Measurements from ENCODE around the gene SLC43A2. TPM values are rescaled to one million over a fixed set of nuclear protein-coding genes. Genes with fewer than 3 reads are reported as not detected.

Gene SLC43A2
- total and polyA plus RNA-seq, 10 of the 15 experiments (the other 5 are each of a cell fraction or from before 2014, with no cell fraction given): 0.03 to 14.0 (median 5.3) TPM

DNA sequence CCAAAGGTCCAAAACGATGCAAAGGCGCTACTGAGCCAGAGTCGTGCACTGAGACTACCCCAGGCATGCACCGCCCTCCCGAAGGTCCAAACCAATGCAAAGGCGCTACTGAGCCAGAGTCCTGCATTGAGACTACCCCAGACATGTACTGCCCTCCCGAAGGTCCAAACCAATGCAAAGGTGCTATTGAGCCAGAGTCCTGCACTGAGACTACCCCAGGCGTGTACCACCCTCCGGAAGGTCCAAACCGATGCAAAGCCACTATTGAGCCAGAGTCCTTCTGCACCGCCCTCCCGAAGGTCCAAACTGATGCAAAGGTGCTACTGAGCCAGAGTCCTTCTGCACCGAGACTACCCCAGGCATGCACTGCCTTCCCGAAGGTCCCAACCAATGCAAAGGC lies 27.1 kb downstream of the SLC43A2 start:
- ChIA-PET SMC1A (ENCODE audit: uncharacterized antibody, unreplicated experiment) (no interaction called here), CTCF (no interaction called here), POLR2A (no interaction called here), RAD21 (ENCODE audit: unreplicated experiment) (no interaction called here)
- Histone ChIP-seq H3K4me2 (ENCODE audit: control insufficient read depth, insufficient read depth) (no peak overlapping the region), H3K9ac (ENCODE audit: control insufficient read depth, insufficient read depth, low read length) (no peak overlapping the region), H3K4me3 (no peak overlapping the region), H3K36me3 (ENCODE audit: control insufficient read depth in 2 of 2, insufficient read depth in 2 of 2, low read length in 1 of 2) (no peaks in the 10 kb centered on the region), H3K9me3 (replicated peaks; ENCODE audit: control insufficient read depth, insufficient read depth, low read length) (peaks cover 1% of the 10 kb centered on the region; the same call in 1 of the 3 replicates), H4K20me1 (ENCODE audit: control insufficient read depth, insufficient read depth) (no peaks in the 10 kb centered on the region), H3K27me3 (replicated peaks in 1 of 2; ENCODE audit: control insufficient read depth in 2 of 2, insufficient read depth in 2 of 2, low read length in 1 of 2) (no peaks in the 10 kb centered on the region), H3K27ac (ENCODE audit: control insufficient read depth, insufficient read depth) (no peak overlapping the region), H3K4me1 (ENCODE audit: control insufficient read depth, insufficient read depth, low read length) (peaks cover 13% of the 10 kb centered on the region), H3K79me2 (ENCODE audit: control insufficient read depth, insufficient read depth, low read length) (no peaks in the 10 kb centered on the region), H2AFZ (ENCODE audit: control insufficient read depth, low read depth, low read length) (no peak overlapping the region)
- ATAC-seq (no peak), DNase-seq (ENCODE audit: low read depth, low spot score) (no peak), FAIRE-seq (no peak)
- in situ Hi-C loops (cut with MboI) (no loop called here), intact Hi-C loops (cut with micrococcal nuclease; ENCODE audit: unreplicated experiment) (no loop called here)
- BruUV-seq (replicated peaks): no TSS peak
- WGBS (ENCODE audit: insufficient coverage, insufficient replicate concordance, low lambda C conversion rate, missing lambda C conversion rate): 97% methylated on average over 14 of the region's 14 CpGs
- TF ChIP-seq MTA3 (IDR thresholded peaks at IDR 0.05; ENCODE audit: borderline replicate concordance, low read length): no peak
- TF ChIP-seq CBX5 (IDR thresholded peaks at IDR 0.05; ENCODE audit: low read depth): peak; percentile 30; the same call in 1 of the 2 replicates
- TF ChIP-seq CEBPB (IDR thresholded peaks at IDR 0.05; ENCODE audit: borderline replicate concordance in 1 of 2, low read depth in 2 of 2, low read length in 2 of 2): no peak
- TF ChIP-seq NBN (IDR thresholded peaks at IDR 0.05): no peak
- TF ChIP-seq CREM (IDR thresholded peaks at IDR 0.05; ENCODE audit: low read depth): no peak
- TF ChIP-seq POU2F2 (IDR thresholded peaks at IDR 0.05; ENCODE audit: borderline replicate concordance, low read depth, low read length): no peak
- TF ChIP-seq CHD4 (IDR thresholded peaks at IDR 0.05): no peak

DNA sequence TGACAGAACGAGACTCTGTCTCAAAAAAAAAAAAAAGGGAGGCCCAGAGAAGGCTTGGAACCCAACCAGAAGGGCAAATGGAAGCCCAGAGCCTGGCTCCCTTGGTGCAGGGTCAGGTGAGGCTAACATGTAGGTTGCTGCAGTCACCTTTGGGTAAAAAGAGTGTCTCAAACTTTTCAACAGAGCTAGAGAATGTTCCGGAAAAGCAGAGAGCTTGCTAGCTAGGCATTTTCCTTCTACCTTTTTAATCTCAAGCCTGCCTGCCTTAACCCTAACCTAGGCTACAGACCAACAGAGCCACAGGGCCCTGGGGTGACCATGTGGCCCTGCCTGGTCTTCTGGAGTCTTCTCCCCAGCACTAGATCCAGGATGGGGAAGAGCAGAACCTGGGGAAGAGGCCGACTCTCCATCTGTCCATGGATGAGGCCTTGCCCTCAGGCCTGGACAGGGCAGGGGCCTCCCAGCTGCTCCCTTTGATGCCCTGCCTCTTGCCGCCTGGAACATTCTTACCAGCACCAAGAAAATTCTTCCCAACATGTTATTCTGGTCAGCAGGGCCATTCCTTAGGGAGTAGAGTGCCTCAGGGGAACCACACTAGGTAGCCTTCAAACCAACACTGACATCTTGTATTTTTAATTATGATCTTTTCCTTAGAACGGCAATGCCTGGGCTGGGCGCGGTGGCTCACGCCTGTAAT lies 30.1 kb downstream of the SLC43A2 start:
- ChIA-PET CTCF (interaction anchor here (1.4 kb wide), 1 partner anchor 9 kb away, joined by 5 read pairs; no protein-coding TSS in a partner anchor), POLR2A (interaction anchor here (1.9 kb wide), 1 partner anchor 9 kb away, joined by 7 read pairs; no protein-coding TSS in a partner anchor), SMC1A (ENCODE audit: uncharacterized antibody, unreplicated experiment) (no interaction called here), RAD21 (ENCODE audit: unreplicated experiment) (interaction anchor here (0.7 kb wide), 1 partner anchor 359 kb away, joined by 4 read pairs; no protein-coding TSS in a partner anchor)
- ATAC-seq (no peak), FAIRE-seq (no peak), DNase-seq (ENCODE audit: low read depth, low spot score) (no peak)
- Histone ChIP-seq H3K27me3 (replicated peaks in 1 of 2; ENCODE audit: control insufficient read depth in 2 of 2, insufficient read depth in 2 of 2, low read length in 1 of 2) (no peaks in the 10 kb centered on the region), H3K36me3 (ENCODE audit: control insufficient read depth in 2 of 2, insufficient read depth in 2 of 2, low read length in 1 of 2) (no peaks in the 10 kb centered on the region), H3K9ac (ENCODE audit: control insufficient read depth, insufficient read depth, low read length) (no peak overlapping the region), H3K4me3 (no peak overlapping the region), H3K27ac (ENCODE audit: control insufficient read depth, insufficient read depth) (no peak overlapping the region), H3K4me1 (ENCODE audit: control insufficient read depth, insufficient read depth, low read length) (no peaks in the 10 kb centered on the region; the same call in none of the 2 replicates), H4K20me1 (ENCODE audit: control insufficient read depth, insufficient read depth) (no peaks in the 10 kb centered on the region), H3K9me3 (replicated peaks; ENCODE audit: control insufficient read depth, insufficient read depth, low read length) (peaks cover 1% of the 10 kb centered on the region; the same call in 1 of the 3 replicates), H2AFZ (ENCODE audit: control insufficient read depth, low read depth, low read length) (no peak overlapping the region), H3K4me2 (ENCODE audit: control insufficient read depth, insufficient read depth) (no peak overlapping the region), H3K79me2 (ENCODE audit: control insufficient read depth, insufficient read depth, low read length) (no peaks in the 10 kb centered on the region)
- BruUV-seq (replicated peaks): no TSS peak
- in situ Hi-C loops (cut with MboI) (no loop called here), intact Hi-C loops (cut with micrococcal nuclease; ENCODE audit: unreplicated experiment) (no loop called here)
- WGBS (ENCODE audit: insufficient coverage, insufficient replicate concordance, low lambda C conversion rate, missing lambda C conversion rate): 95% methylated on average over 7 of the region's 8 CpGs
- TF ChIP-seq, protein P1, sequence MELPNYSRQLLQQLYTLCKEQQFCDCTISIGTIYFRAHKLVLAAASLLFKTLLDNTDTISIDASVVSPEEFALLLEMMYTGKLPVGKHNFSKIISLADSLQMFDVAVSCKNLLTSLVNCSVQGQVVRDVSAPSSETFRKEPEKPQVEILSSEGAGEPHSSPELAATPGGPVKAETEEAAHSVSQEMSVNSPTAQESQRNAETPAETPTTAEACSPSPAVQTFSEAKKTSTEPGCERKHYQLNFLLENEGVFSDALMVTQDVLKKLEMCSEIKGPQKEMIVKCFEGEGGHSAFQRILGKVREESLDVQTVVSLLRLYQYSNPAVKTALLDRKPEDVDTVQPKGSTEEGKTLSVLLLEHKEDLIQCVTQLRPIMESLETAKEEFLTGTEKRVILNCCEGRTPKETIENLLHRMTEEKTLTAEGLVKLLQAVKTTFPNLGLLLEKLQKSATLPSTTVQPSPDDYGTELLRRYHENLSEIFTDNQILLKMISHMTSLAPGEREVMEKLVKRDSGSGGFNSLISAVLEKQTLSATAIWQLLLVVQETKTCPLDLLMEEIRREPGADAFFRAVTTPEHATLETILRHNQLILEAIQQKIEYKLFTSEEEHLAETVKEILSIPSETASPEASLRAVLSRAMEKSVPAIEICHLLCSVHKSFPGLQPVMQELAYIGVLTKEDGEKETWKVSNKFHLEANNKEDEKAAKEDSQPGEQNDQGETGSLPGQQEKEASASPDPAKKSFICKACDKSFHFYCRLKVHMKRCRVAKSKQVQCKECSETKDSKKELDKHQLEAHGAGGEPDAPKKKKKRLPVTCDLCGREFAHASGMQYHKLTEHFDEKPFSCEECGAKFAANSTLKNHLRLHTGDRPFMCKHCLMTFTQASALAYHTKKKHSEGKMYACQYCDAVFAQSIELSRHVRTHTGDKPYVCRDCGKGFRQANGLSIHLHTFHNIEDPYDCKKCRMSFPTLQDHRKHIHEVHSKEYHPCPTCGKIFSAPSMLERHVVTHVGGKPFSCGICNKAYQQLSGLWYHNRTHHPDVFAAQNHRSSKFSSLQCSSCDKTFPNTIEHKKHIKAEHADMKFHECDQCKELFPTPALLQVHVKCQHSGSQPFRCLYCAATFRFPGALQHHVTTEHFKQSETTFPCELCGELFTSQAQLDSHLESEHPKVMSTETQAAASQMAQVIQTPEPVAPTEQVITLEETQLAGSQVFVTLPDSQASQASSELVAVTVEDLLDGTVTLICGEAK (IDR thresholded peaks at IDR 0.05; ENCODE audit: borderline replicate concordance): no peak
- TF ChIP-seq, protein P2, sequence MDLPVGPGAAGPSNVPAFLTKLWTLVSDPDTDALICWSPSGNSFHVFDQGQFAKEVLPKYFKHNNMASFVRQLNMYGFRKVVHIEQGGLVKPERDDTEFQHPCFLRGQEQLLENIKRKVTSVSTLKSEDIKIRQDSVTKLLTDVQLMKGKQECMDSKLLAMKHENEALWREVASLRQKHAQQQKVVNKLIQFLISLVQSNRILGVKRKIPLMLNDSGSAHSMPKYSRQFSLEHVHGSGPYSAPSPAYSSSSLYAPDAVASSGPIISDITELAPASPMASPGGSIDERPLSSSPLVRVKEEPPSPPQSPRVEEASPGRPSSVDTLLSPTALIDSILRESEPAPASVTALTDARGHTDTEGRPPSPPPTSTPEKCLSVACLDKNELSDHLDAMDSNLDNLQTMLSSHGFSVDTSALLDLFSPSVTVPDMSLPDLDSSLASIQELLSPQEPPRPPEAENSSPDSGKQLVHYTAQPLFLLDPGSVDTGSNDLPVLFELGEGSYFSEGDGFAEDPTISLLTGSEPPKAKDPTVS (IDR thresholded peaks at IDR 0.05; ENCODE audit: low read depth, low read length): 0 out of 2 replicates have a peak, but pooled peaks have one; percentile 60
- TF ChIP-seq SMC3 (IDR thresholded peaks at IDR 0.05; ENCODE audit: borderline replicate concordance, low read length) (no peak), NR2C1 (IDR thresholded peaks at IDR 0.05) (no peak)

Data from GM12878 (cell line).